IMR-90 (cell line): ENCODE measurements around the gene ZNF513. TPM values are rescaled to one million over a fixed set of nuclear protein-coding genes. Genes with fewer than 3 reads are reported as not detected.

ENCODE experiments used
- ATAC-seq: fragments of 200-7000 bp; cut with Tn5 transposase; 2 replicates; pipeline ENCODE4 v1.9.1; 2020; ENCODE audit warnings: low read depth, mild to moderate bottlenecking, moderate library complexity
- BruUV-seq: library from RNA; stranded (reverse); fragments of 400-500 nt; replicated peaks from 2 replicates; lab custom pipeline; 2021; lab: Mats Ljungman, UMichigan
- CTCF ChIA-PET: fragments of 300-600 bp; formaldehyde crosslinking; extraction: SDS; loops from one replicate; lab custom pipeline; 2021; ENCODE audit warnings: antibody characterized with exemption; lab: Yijun Ruan, JAX
- POLR2A ChIA-PET: fragments of 300-600 bp; sonication (Branson Sonifier 250); formaldehyde crosslinking; loops from one replicate; lab custom pipeline; 2022; ENCODE audit warnings: antibody characterized with exemption; ENCODE audit not compliant: unreplicated experiment; lab: Charles Lee
- DNase-seq: peaks from one replicate; pipeline ENCODE4 v3.0.0; 2013
- H2AFZ ChIP-seq: replicated peaks from 2 replicates; pipeline ENCODE3; 2013; ENCODE audit warnings: low read length, mild to moderate bottlenecking; ENCODE audit not compliant: poor library complexity
- H2AK5ac ChIP-seq: 2 replicates; pipeline ENCODE4 v1.6.1; 2013; ENCODE audit warnings: low read depth, low read length, inconsistent platforms
- H2AK9ac ChIP-seq: replicated peaks from 2 replicates; pipeline ENCODE3; 2013; ENCODE audit warnings: mild to moderate bottlenecking, low read depth, low read length, moderate library complexity; ENCODE audit not compliant: poor library complexity
- H2BK120ac ChIP-seq: 2 replicates; pipeline ENCODE4 v1.6.1; 2013; ENCODE audit warnings: low read depth, low read length, inconsistent platforms
- H2BK15ac ChIP-seq: 3 replicates; pipeline ENCODE4 v1.6.1; 2013; ENCODE audit warnings: low read depth, low read length, inconsistent platforms
- H2BK20ac ChIP-seq: 2 replicates; pipeline ENCODE4 v1.6.1; 2013; ENCODE audit warnings: low read depth, mild to moderate bottlenecking, inconsistent platforms, low read length, moderate library complexity
- H2BK5ac ChIP-seq: 2 replicates; pipeline ENCODE4 v1.6.1; 2013; ENCODE audit warnings: mild to moderate bottlenecking, low read depth, low read length, inconsistent platforms; ENCODE audit not compliant: poor library complexity, severe bottlenecking
- H3K14ac ChIP-seq: replicated peaks from 2 replicates; pipeline ENCODE4 v1.6.1; 2013; ENCODE audit warnings: low read depth, low read length, inconsistent platforms
- H3K18ac ChIP-seq: 2 replicates; pipeline ENCODE4 v1.6.1; 2013; ENCODE audit warnings: low read depth, low read length, control low read depth
- H3K23ac ChIP-seq: 2 replicates; pipeline ENCODE4 v1.6.1; 2013; ENCODE audit warnings: low read depth, low read length, inconsistent platforms
- H3K27ac ChIP-seq: 2 replicates; pipeline ENCODE4 v1.5.1; 2013; ENCODE audit warnings: mild to moderate bottlenecking, control low read depth, low read length; ENCODE audit not compliant: insufficient read depth
- H3K27me3 ChIP-seq: 2 replicates; pipeline ENCODE4 v1.6.1; 2013; ENCODE audit warnings: low read length; ENCODE audit not compliant: control insufficient read depth, insufficient read depth
- H3K36me3 ChIP-seq: 2 replicates; pipeline ENCODE4 v1.6.1; 2013; ENCODE audit warnings: low read length, mixed read lengths; ENCODE audit not compliant: control insufficient read depth, insufficient read depth
- H3K4ac ChIP-seq: 2 replicates; pipeline ENCODE4 v1.6.1; 2013; ENCODE audit warnings: low read depth, low read length, inconsistent platforms
- H3K4me1 ChIP-seq: 2 replicates; pipeline ENCODE4 v1.6.1; 2013; ENCODE audit warnings: low read length, mixed read lengths; ENCODE audit not compliant: control insufficient read depth, insufficient read depth
- H3K4me2 ChIP-seq: 2 replicates; pipeline ENCODE4 v1.6.1; 2013; ENCODE audit warnings: low read depth, mild to moderate bottlenecking, control low read depth, low read length, moderate library complexity
- H3K4me3 ChIP-seq: 2 replicates; pipeline ENCODE4 v1.5.1; 2013; ENCODE audit warnings: low read depth, mild to moderate bottlenecking, control low read depth, low read length, moderate library complexity; ENCODE audit not compliant: insufficient read depth
- H3K56ac ChIP-seq: 2 replicates; pipeline ENCODE4 v1.6.1; 2013; ENCODE audit warnings: low read length, inconsistent platforms; ENCODE audit not compliant: insufficient read depth; ENCODE audit errors: extremely low read depth
- H3K79me1 ChIP-seq, 2 experiments: 2 replicates each; pipeline ENCODE4 v1.6.1; 2013; ENCODE audit warnings: low read length in 2 of 2, inconsistent platforms in 1 of 2, low read depth in 1 of 2
- H3K9ac ChIP-seq: 2 replicates; pipeline ENCODE4 v1.6.1; 2013; ENCODE audit warnings: low read depth, low read length, control low read depth
- H3K9me1 ChIP-seq: 2 replicates; pipeline ENCODE4 v1.6.1; 2013; ENCODE audit warnings: low read length, inconsistent platforms; ENCODE audit not compliant: insufficient read depth
- H3K9me3 ChIP-seq: 2 replicates; pipeline ENCODE4 v1.6.1; 2013; ENCODE audit warnings: low read length; ENCODE audit not compliant: control insufficient read depth, insufficient read depth
- H4K20me1 ChIP-seq: 2 replicates; pipeline ENCODE4 v1.6.1; 2013; ENCODE audit warnings: low read length, inconsistent platforms; ENCODE audit not compliant: insufficient read depth
- H4K5ac ChIP-seq: 2 replicates; pipeline ENCODE4 v1.6.1; 2013; ENCODE audit warnings: mild to moderate bottlenecking, low read depth, low read length, control low read depth
- H4K8ac ChIP-seq, 2 experiments: 2 replicates each; pipeline ENCODE4 v1.6.1; 2013; ENCODE audit warnings: low read depth in 2 of 2, low read length in 2 of 2, control low read depth in 1 of 2, inconsistent platforms in 1 of 2
- H4K91ac ChIP-seq: 2 replicates; pipeline ENCODE4 v1.6.1; 2013; ENCODE audit warnings: low read depth, low read length, inconsistent platforms; ENCODE audit not compliant: insufficient read depth
- BHLHE40 ChIP-seq: fragments of 150-350 bp; IDR thresholded peaks from 2 replicates; pipeline ENCODE4 v1.6.1; 2016; ENCODE audit warnings: mild to moderate bottlenecking, low read depth, low read length
- CEBPB ChIP-seq: IDR thresholded peaks from 2 replicates; pipeline ENCODE4 v1.6.1; 2012; ENCODE audit warnings: low read depth, low read length, improper control_type of control experiment
- CHD1 ChIP-seq: IDR thresholded peaks from 2 replicates; pipeline ENCODE4 v1.6.1; 2012; ENCODE audit warnings: low read depth, low read length, improper control_type of control experiment
- CTCF ChIP-seq: conservative IDR thresholded peaks from 2 replicates; pipeline ENCODE4 v1.5.1; 2012; ENCODE audit warnings: mild to moderate bottlenecking, low read depth, low read length, improper control_type of control experiment
- FOS ChIP-seq: fragments of 150-350 bp; IDR thresholded peaks from 2 replicates; pipeline ENCODE4 v1.6.1; 2016; ENCODE audit warnings: low read depth, low read length
- MAFK ChIP-seq: IDR thresholded peaks from 2 replicates; pipeline ENCODE4 v1.6.1; 2012; ENCODE audit warnings: low read depth, low read length, improper control_type of control experiment
- MAZ ChIP-seq: IDR thresholded peaks from 2 replicates; pipeline ENCODE4 v1.6.1; 2012; ENCODE audit warnings: low read depth, mild to moderate bottlenecking, low read length, improper control_type of control experiment, moderate library complexity, borderline replicate concordance
- MXI1 ChIP-seq: IDR thresholded peaks from 2 replicates; pipeline ENCODE4 v1.6.1; 2012; ENCODE audit warnings: low read depth, mild to moderate bottlenecking, low read length, moderate library complexity, borderline replicate concordance
- NFE2L2 ChIP-seq: fragments of 150-350 bp; IDR thresholded peaks from 2 replicates; pipeline ENCODE4 v1.6.1; 2016; ENCODE audit warnings: low read depth, mild to moderate bottlenecking, low read length
- POLR2A ChIP-seq: IDR thresholded peaks from 2 replicates; pipeline ENCODE4 v1.6.1; 2012; ENCODE audit warnings: mild to moderate bottlenecking, low read depth, low read length
- RAD21 ChIP-seq: IDR thresholded peaks from 2 replicates; pipeline ENCODE4 v1.6.1; 2012; ENCODE audit warnings: low read length, improper control_type of control experiment
- RCOR1 ChIP-seq: IDR thresholded peaks from 2 replicates; pipeline ENCODE4 v1.6.1; 2012; ENCODE audit warnings: mild to moderate bottlenecking, low read length, improper control_type of control experiment; ENCODE audit not compliant: insufficient replicate concordance
- RFX5 ChIP-seq: IDR thresholded peaks from 2 replicates; pipeline ENCODE4 v1.8.0; 2012; ENCODE audit warnings: low read depth, mild to moderate bottlenecking, low read length, moderate library complexity
- SMC3 ChIP-seq: fragments of 150-350 bp; IDR thresholded peaks from 2 replicates; pipeline ENCODE4 v1.6.1; 2016; ENCODE audit warnings: low read depth, mild to moderate bottlenecking, antibody characterized with exemption, low read length, moderate library complexity
- USF2 ChIP-seq: fragments of 150-350 bp; IDR thresholded peaks from 2 replicates; pipeline ENCODE4 v1.6.1; 2017; ENCODE audit warnings: mild to moderate bottlenecking, antibody characterized with exemption, low read length, low read depth
- WGBS, 2 experiments: methylation state at CpG; one replicate each; pipeline versions ENCODE4 v1.1.5 to v1.1.7; 2013; ENCODE audit warnings: missing lambda C conversion rate in 2 of 2; ENCODE audit not compliant: insufficient read length in 1 of 2; ENCODE audit errors: extremely low coverage in 2 of 2; 5-methylcytosine and 5-hydroxymethylcytosine counted together
- dilution Hi-C: fragments of 300-500 bp; cut with HindIII; formaldehyde crosslinking; loops from one replicate; pipeline ENCODE4 v1.14.3; 2018; ENCODE audit warnings: low sequenced_read_pairs; ENCODE audit not compliant: unreplicated experiment
- in situ Hi-C: fragments of 300-500 bp; cut with MboI; formaldehyde crosslinking; loops from 3 replicates; pipeline ENCODE4 v1.14.3; 2019; ENCODE audit warnings: low sequenced_read_pairs, inconsistent platforms, mixed read lengths
- intact Hi-C: fragments of 100-400 bp; cut with micrococcal nuclease; formaldehyde crosslinking; loops from 2 replicates; pipeline ENCODE4 v1.10.0; 2022
- polyA plus RNA-seq, 3 experiments: library from polyadenylated mRNA; depleted of rRNA; stranded (reverse); fragments of >200 nt; gene quantifications; 2 replicates each; pipeline ENCODE4 v1.2.3, GENCODE V29; 2012; ENCODE audit warnings: low replicate concordance in 1 of 3
- total RNA-seq: library from RNA; depleted of rRNA; stranded (reverse); fragments of >200 nt; gene quantifications from 2 replicates; pipeline ENCODE4 v1.2.3, GENCODE V29; 2012
- TF ChIP-seq, protein P1 (sequence below): fragments of 150-350 bp; IDR thresholded peaks from 2 replicates; pipeline ENCODE4 v1.6.1; 2016; ENCODE audit warnings: low read depth, mild to moderate bottlenecking, low read length, moderate library complexity, borderline replicate concordance

The ZNF513 gene
- total and polyA plus RNA-seq, 2 of the 4 experiments (the other 2 are of a cell fraction): 3.4 to 23.7 TPM

DNA sequence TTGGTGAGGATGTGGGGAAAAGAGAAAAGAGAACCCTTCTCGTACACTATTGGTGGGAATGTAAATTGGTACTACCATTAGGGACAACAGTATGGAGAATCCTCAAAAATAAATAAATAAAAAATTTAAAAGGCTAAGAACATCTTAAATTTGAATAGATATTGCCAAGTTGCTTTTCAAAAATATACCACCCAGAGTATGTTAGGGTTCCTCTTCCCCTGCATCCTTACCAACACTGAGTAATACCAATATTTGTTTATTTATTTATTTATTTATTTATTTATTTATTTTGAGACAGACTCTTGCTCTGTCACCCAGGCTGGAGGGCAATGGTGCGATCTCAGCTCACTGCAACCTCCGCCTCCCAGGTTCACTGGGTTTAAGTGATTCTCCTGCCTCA, 42.4 kb upstream of the ZNF513 start:
- intact Hi-C loops (no loop called here), in situ Hi-C loops (no loop called here), dilution Hi-C loops (no loop called here)
- ChIA-PET CTCF (no interaction called here), POLR2A (no interaction called here)
- Histone ChIP-seq H3K9me1 (no peaks in the 10 kb centered on the region), H3K18ac (no peak overlapping the region), H4K91ac (no peak overlapping the region), H3K79me1 (no peaks in the 10 kb centered on the region), H2BK20ac (no peak overlapping the region), H4K20me1 (no peaks in the 10 kb centered on the region), H2AFZ (no peak overlapping the region), H3K36me3 (no peaks in the 10 kb centered on the region), H2BK120ac (no peak overlapping the region), H3K14ac (no peak overlapping the region), H3K56ac (no peak overlapping the region), H3K27me3 (peaks cover 2% of the 10 kb centered on the region; the same call in 1 of the 2 replicates), H4K8ac (no peak overlapping the region), H3K23ac (no peak overlapping the region), H3K9ac (no peak overlapping the region), H3K4ac (no peak overlapping the region), H3K4me1 (no peaks in the 10 kb centered on the region), H2BK15ac (no peak overlapping the region), H2AK9ac (no peak overlapping the region), H3K9me3 (no peaks in the 10 kb centered on the region), H2BK5ac (no peak overlapping the region), H3K4me2 (no peak overlapping the region), H4K5ac (no peak overlapping the region), H2AK5ac (no peak overlapping the region), H3K27ac (no peak overlapping the region), H3K4me3 (no peak overlapping the region)
- ATAC-seq (no peak), DNase-seq (no peak)
- TF ChIP-seq FOS (no peak), RCOR1 (no peak), POLR2A (no peak), MXI1 (no peak), NFE2L2 (no peak), SMC3 (no peak), CTCF (no peak), CHD1 (no peak), RFX5 (no peak), RAD21 (no peak), CEBPB (no peak), USF2 (no peak), MAZ (no peak), MAFK (no peak), BHLHE40 (no peak)
- TF ChIP-seq, protein P1, sequence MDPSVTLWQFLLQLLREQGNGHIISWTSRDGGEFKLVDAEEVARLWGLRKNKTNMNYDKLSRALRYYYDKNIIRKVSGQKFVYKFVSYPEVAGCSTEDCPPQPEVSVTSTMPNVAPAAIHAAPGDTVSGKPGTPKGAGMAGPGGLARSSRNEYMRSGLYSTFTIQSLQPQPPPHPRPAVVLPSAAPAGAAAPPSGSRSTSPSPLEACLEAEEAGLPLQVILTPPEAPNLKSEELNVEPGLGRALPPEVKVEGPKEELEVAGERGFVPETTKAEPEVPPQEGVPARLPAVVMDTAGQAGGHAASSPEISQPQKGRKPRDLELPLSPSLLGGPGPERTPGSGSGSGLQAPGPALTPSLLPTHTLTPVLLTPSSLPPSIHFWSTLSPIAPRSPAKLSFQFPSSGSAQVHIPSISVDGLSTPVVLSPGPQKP: no peak
- WGBS, 2 experiments: 100% methylated on average over 1 of the region's 3 CpGs; no CpG with 5 or more reads in 1 of the 2 experiments
- no TSS peak for BruUV-seq
